ENCODE data around the gene FLOT2. TPM values are rescaled to one million over a fixed set of nuclear protein-coding genes. Genes with fewer than 3 reads are reported as not detected.

FLOT2 gene
- total and polyA plus RNA-seq, 2 donors (not counting 3 experiments of a cell fraction or from before 2014, with no cell fraction given) = 169 to 180 TPM

DNA sequence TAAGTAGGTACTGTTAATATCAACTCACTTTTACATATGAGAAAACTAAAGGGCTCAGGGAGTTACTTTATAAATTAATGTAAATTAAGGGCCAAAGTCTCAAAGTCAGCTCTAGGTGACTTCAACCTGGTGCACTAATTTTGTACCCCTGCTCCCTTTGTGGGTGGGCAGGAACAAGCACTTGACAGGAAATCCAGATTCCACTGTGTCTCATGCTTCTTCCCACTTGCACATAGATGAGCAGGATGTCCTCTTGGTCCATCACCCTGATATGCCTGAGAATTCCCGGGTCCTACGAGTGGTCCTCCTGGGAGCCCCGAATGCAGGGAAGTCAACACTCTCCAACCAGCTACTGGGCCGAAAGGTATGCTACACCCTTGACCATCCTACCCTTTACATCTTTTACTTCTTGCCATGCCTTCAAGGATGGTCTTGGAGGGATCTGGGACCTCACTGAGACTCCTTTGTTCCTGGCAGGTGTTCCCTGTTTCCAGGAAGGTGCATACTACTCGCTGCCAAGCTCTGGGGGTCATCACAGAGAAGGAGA is 41.4 kb downstream of the FLOT2 start:
- TF ChIP-seq JUN (IDR thresholded peaks at IDR 0.05; ENCODE audit: borderline replicate concordance, insufficient read depth, insufficient read length, low read depth) = no peak
- dilution Hi-C loops (cut with MboI; ENCODE audit: extremely low pct_ligation_motif_present, low sequenced_read_pairs) = no loop called here

DNA sequence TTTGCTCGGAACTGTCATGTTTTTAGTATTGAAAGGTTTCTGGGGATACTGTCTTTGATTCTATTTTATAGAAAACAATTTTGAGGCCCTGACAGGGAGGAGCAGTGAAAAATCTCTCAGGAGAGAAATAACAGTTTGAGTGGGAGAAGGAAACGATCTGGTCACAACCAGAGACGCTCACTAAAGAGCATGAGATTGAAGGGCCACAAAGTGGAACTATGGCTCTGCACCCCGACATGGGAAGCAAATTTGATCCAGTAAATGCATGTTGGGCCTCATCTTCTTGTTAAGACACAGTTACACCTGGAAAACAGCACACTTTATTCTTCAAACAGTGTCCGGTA is 42.2 kb downstream of the FLOT2 start:
- intact Hi-C loops (cut with micrococcal nuclease) = loop anchor here (2.0 kb wide), 1 partner anchor 47 kb away; no protein-coding TSS in a partner anchor
- POLR2A ChIA-PET = no interaction called here

More for the DNA sequence above, 41.4 kb downstream of the FLOT2 start:
- intact Hi-C loops (cut with micrococcal nuclease) = no loop called here
- H3K27ac ChIP-seq (ENCODE audit: insufficient read depth, low read depth, low read length) = no peak overlapping the region
- H2AFZ ChIP-seq (ENCODE audit: low read depth, low read length) = no peak overlapping the region
- no peaks in the 10 kb centered on the region for H3K27me3 ChIP-seq (ENCODE audit: control insufficient read depth in 2 of 2, insufficient read depth in 2 of 2, low read length in 2 of 2)
- H3K4me1 ChIP-seq (ENCODE audit: control insufficient read depth, extremely low read depth, insufficient read depth, low read length) = peaks cover 12% of the 10 kb centered on the region
- H3K36me3 ChIP-seq (ENCODE audit: control insufficient read depth in 2 of 2, extremely low read depth in 1 of 2, insufficient read depth in 2 of 2, low read length in 2 of 2) = peaks cover 13 to 19% of the 10 kb centered on the region in 2 experiments
- no peaks in the 10 kb centered on the region for H3K9me1 ChIP-seq (replicated peaks; ENCODE audit: control insufficient read depth, extremely low read depth, insufficient read depth, low read length)
- no peaks in the 10 kb centered on the region for H4K20me1 ChIP-seq (replicated peaks; ENCODE audit: control insufficient read depth, extremely low read depth, insufficient read depth, low read length)
- POLR2A ChIA-PET = interaction anchor here (0.7 kb wide), 1 partner anchor 88 kb away, joined by 4 read pairs; no protein-coding TSS in a partner anchor
- CTCF ChIA-PET = interaction anchor here (0.8 to 2.1 kb wide), 4 partner anchors 9 to 129 kb away, joined by 3 to 8 read pairs (median 4); no protein-coding TSS in a partner anchor
- DNase-seq (ENCODE audit: low read depth, low spot score) = no peak
- BruUV-seq (replicated peaks) = no TSS peak
- FAIRE-seq = no peak
- H3K9me3 ChIP-seq (replicated peaks; ENCODE audit: control insufficient read depth, insufficient read depth, low read length) = no peaks in the 10 kb centered on the region
- H3K79me2 ChIP-seq (ENCODE audit: control insufficient read depth, insufficient read depth, low read length) = peaks cover 10% of the 10 kb centered on the region
- peak overlapping the region; percentile 72 for H3K4me2 ChIP-seq (ENCODE audit: insufficient read depth, low read length)
- H3K9ac ChIP-seq (replicated peaks; ENCODE audit: extremely low read depth, insufficient read depth, low read length) = no peak overlapping the region
- no peak overlapping the region for H3K4me3 ChIP-seq (replicated peaks in 1 of 3; ENCODE audit: insufficient read depth in 1 of 3, low read depth in 1 of 3, low read length in 3 of 3)

More for the DNA sequence above, 42.2 kb downstream of the FLOT2 start:
- Histone ChIP-seq H3K9ac (replicated peaks; ENCODE audit: extremely low read depth, insufficient read depth, low read length) (peak overlapping the region; percentile 64), H3K4me3 (replicated peaks in 1 of 3; ENCODE audit: insufficient read depth in 1 of 3, low read depth in 1 of 3, low read length in 3 of 3) (peak overlapping the region; percentile 21 to 65 (median 43)), H3K27me3 (ENCODE audit: control insufficient read depth in 2 of 2, insufficient read depth in 2 of 2, low read length in 2 of 2) (no peaks in the 10 kb centered on the region), H3K79me2 (ENCODE audit: control insufficient read depth, insufficient read depth, low read length) (peaks cover 10% of the 10 kb centered on the region), H3K4me1 (ENCODE audit: control insufficient read depth, extremely low read depth, insufficient read depth, low read length) (peaks cover 12% of the 10 kb centered on the region), H3K36me3 (ENCODE audit: control insufficient read depth in 2 of 2, extremely low read depth in 1 of 2, insufficient read depth in 2 of 2, low read length in 2 of 2) (peaks cover 13 to 14% of the 10 kb centered on the region in 2 experiments), H3K4me2 (ENCODE audit: insufficient read depth, low read length) (peak overlapping the region; percentile 72), H2AFZ (ENCODE audit: low read depth, low read length) (peak overlapping the region; percentile 85), H3K27ac (ENCODE audit: insufficient read depth, low read depth, low read length) (peak overlapping the region; percentile 10), H3K9me1 (replicated peaks; ENCODE audit: control insufficient read depth, extremely low read depth, insufficient read depth, low read length) (no peaks in the 10 kb centered on the region), H3K9me3 (replicated peaks; ENCODE audit: control insufficient read depth, insufficient read depth, low read length) (no peaks in the 10 kb centered on the region), H4K20me1 (replicated peaks; ENCODE audit: control insufficient read depth, extremely low read depth, insufficient read depth, low read length) (no peaks in the 10 kb centered on the region)
- CTCF ChIA-PET = interaction anchor here (0.9 to 2.1 kb wide), 4 partner anchors 16 to 128 kb away, joined by 3 to 8 read pairs (median 4); no protein-coding TSS in a partner anchor
- DNase-seq (ENCODE audit: low read depth, low spot score) = no peak
- no peak for FAIRE-seq
- dilution Hi-C loops (cut with MboI; ENCODE audit: extremely low pct_ligation_motif_present, low sequenced_read_pairs) = no loop called here
- no peak for TF ChIP-seq FOS (IDR thresholded peaks at IDR 0.05; ENCODE audit: borderline replicate concordance, insufficient read depth, low read length)
- no peak for TF ChIP-seq POLR2AphosphoS5 (IDR thresholded peaks at IDR 0.05; ENCODE audit: insufficient read depth, low read depth, low read length)
- no peak for TF ChIP-seq GATA2 (IDR thresholded peaks at IDR 0.05; ENCODE audit: insufficient read depth, insufficient read length, low read depth, low read length)
- no peak for TF ChIP-seq POLR2A (IDR thresholded peaks at IDR 0.05; ENCODE audit: low read depth, low read length)
- TF ChIP-seq JUN (IDR thresholded peaks at IDR 0.05; ENCODE audit: borderline replicate concordance, insufficient read depth, insufficient read length, low read depth) = no peak
- TF ChIP-seq, protein P1, sequence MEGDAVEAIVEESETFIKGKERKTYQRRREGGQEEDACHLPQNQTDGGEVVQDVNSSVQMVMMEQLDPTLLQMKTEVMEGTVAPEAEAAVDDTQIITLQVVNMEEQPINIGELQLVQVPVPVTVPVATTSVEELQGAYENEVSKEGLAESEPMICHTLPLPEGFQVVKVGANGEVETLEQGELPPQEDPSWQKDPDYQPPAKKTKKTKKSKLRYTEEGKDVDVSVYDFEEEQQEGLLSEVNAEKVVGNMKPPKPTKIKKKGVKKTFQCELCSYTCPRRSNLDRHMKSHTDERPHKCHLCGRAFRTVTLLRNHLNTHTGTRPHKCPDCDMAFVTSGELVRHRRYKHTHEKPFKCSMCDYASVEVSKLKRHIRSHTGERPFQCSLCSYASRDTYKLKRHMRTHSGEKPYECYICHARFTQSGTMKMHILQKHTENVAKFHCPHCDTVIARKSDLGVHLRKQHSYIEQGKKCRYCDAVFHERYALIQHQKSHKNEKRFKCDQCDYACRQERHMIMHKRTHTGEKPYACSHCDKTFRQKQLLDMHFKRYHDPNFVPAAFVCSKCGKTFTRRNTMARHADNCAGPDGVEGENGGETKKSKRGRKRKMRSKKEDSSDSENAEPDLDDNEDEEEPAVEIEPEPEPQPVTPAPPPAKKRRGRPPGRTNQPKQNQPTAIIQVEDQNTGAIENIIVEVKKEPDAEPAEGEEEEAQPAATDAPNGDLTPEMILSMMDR (IDR thresholded peaks at IDR 0.05; ENCODE audit: extremely low read depth in 1 of 2, insufficient read depth in 1 of 2, low read depth in 1 of 2, low read length in 2 of 2) = no peak
- no peak for TF ChIP-seq MYC (IDR thresholded peaks at IDR 0.05; ENCODE audit: low read depth, low read length)
- TF ChIP-seq, protein P2, sequence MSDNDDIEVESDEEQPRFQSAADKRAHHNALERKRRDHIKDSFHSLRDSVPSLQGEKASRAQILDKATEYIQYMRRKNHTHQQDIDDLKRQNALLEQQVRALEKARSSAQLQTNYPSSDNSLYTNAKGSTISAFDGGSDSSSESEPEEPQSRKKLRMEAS (IDR thresholded peaks at IDR 0.05; ENCODE audit: insufficient read depth, insufficient read length) = no peak
- no peak for TF ChIP-seq EZH2 (IDR thresholded peaks at IDR 0.05; ENCODE audit: borderline replicate concordance, low read depth, low read length, severe bottlenecking)
- BruUV-seq (replicated peaks) = TSS peak; percentile 81

Measured in endothelial cell of umbilical vein (primary cell).